ENCODE results near the gene ICE2.

The ICE2 gene

GRCh38 chr15:60390231-60390630 is 88.7 kb downstream of the ICE2 start:
- Histone ChIP-seq H3K9ac (ENCODE audit: low read depth, low read length, poor library complexity) (no peak overlapping the region), H3K79me1 (ENCODE audit: low read depth, low read length) (no peaks in the 10 kb centered on the region), H3K27me3 (ENCODE audit: control insufficient read depth in 3 of 3, insufficient read depth in 3 of 3, low read depth in 1 of 3, low read length in 3 of 3) (peaks cover 0 to 12% (median 0%) of the 10 kb centered on the region in 3 experiments), H3K23ac (ENCODE audit: low read depth, low read length, poor library complexity) (no peak overlapping the region), H4K8ac (ENCODE audit: low read depth, low read length) (no peak overlapping the region), H3K27ac (replicated peaks; ENCODE audit: low read length) (no peak overlapping the region), H2BK12ac (ENCODE audit: low read length) (no peak overlapping the region), H3K9me3 (replicated peaks in 1 of 2; ENCODE audit: control insufficient read depth in 2 of 2, insufficient read depth in 1 of 2, low read depth in 1 of 2, low read length in 2 of 2) (no peaks in the 10 kb centered on the region), H3K36me3 (replicated peaks in 1 of 2; ENCODE audit: control insufficient read depth in 2 of 2, insufficient read depth in 2 of 2, low read length in 2 of 2) (no peaks in the 10 kb centered on the region), H3K4me2 (ENCODE audit: insufficient read depth, low read length, poor library complexity, severe bottlenecking) (no peak overlapping the region), H2BK15ac (ENCODE audit: low read length) (no peak overlapping the region), H2AFZ (ENCODE audit: low read length) (no peak overlapping the region), H2AK5ac (ENCODE audit: low read depth, low read length) (no peak overlapping the region), H3K18ac (ENCODE audit: low read length) (no peak overlapping the region), H2BK5ac (ENCODE audit: low read length) (no peak overlapping the region), H3K4ac (ENCODE audit: low read length) (no peak overlapping the region), H4K91ac (ENCODE audit: low read depth, low read length, poor library complexity) (no peak overlapping the region), H2BK120ac (ENCODE audit: low read depth, low read length) (no peak overlapping the region), H3K4me1 (ENCODE audit: control insufficient read depth in 2 of 2, insufficient read depth in 1 of 2, low read depth in 1 of 2, low read length in 2 of 2) (peaks cover 17 to 19% of the 10 kb centered on the region in 2 donors), H3K4me3 (ENCODE audit: low read length in 2 of 2) (no peak overlapping the region), H3K14ac (ENCODE audit: low read length) (no peak overlapping the region)
- no CpG with 5 or more reads among the region's 6 CpGs for WGBS, 2 donors (ENCODE audit: extremely low coverage in 2 of 2, insufficient read length in 2 of 2, insufficient replicate concordance in 1 of 2)
- DNase-seq (ENCODE audit: low spot score): no peak

- no peak overlapping the region for H3K27ac ChIP-seq (replicated peaks; ENCODE audit: low read length)
- no peaks in the 10 kb centered on the region for H3K36me3 ChIP-seq (replicated peaks in 1 of 2; ENCODE audit: control insufficient read depth in 2 of 2, insufficient read depth in 2 of 2, low read length in 2 of 2)
- H3K4me2 ChIP-seq (ENCODE audit: insufficient read depth, low read length, poor library complexity, severe bottlenecking): no peak overlapping the region
- peaks cover 15 to 16% of the 10 kb centered on the region in 2 donors for H3K4me1 ChIP-seq (ENCODE audit: control insufficient read depth in 2 of 2, insufficient read depth in 1 of 2, low read depth in 1 of 2, low read length in 2 of 2)
- H3K18ac ChIP-seq (ENCODE audit: low read length): no peak overlapping the region
- H3K4me3 ChIP-seq (ENCODE audit: low read length in 2 of 2): no peak overlapping the region
- H2BK15ac ChIP-seq (ENCODE audit: low read length): no peak overlapping the region
- no peak overlapping the region for H3K23ac ChIP-seq (ENCODE audit: low read depth, low read length, poor library complexity)
- no peak overlapping the region for H2AK5ac ChIP-seq (ENCODE audit: low read depth, low read length)
- H4K8ac ChIP-seq (ENCODE audit: low read depth, low read length): no peak overlapping the region
- H3K9me3 ChIP-seq (replicated peaks in 1 of 2; ENCODE audit: control insufficient read depth in 2 of 2, insufficient read depth in 1 of 2, low read depth in 1 of 2, low read length in 2 of 2): no peaks in the 10 kb centered on the region
- no peak overlapping the region for H2BK5ac ChIP-seq (ENCODE audit: low read length)
- peaks cover 0 to 12% (median 0%) of the 10 kb centered on the region in 3 experiments for H3K27me3 ChIP-seq (ENCODE audit: control insufficient read depth in 3 of 3, insufficient read depth in 3 of 3, low read depth in 1 of 3, low read length in 3 of 3)
- no peak overlapping the region for H2BK12ac ChIP-seq (ENCODE audit: low read length)
- WGBS, 2 donors (ENCODE audit: extremely low coverage in 2 of 2, insufficient read length in 2 of 2, insufficient replicate concordance in 1 of 2): no CpG with 5 or more reads among the region's 8 CpGs
- H3K14ac ChIP-seq (ENCODE audit: low read length): no peak overlapping the region
- no peak overlapping the region for H2BK120ac ChIP-seq (ENCODE audit: low read depth, low read length)
- no peak overlapping the region for H3K4ac ChIP-seq (ENCODE audit: low read length)
- H3K9ac ChIP-seq (ENCODE audit: low read depth, low read length, poor library complexity): no peak overlapping the region
- no peak overlapping the region for H2AFZ ChIP-seq (ENCODE audit: low read length)
- H3K79me1 ChIP-seq (ENCODE audit: low read depth, low read length): no peaks in the 10 kb centered on the region
- DNase-seq (ENCODE audit: low spot score): no peak
- H4K91ac ChIP-seq (ENCODE audit: low read depth, low read length, poor library complexity): no peak overlapping the region
Observed at GRCh38 chr15:60389261-60390077, 89.5 kb downstream of the ICE2 start.

DNA sequence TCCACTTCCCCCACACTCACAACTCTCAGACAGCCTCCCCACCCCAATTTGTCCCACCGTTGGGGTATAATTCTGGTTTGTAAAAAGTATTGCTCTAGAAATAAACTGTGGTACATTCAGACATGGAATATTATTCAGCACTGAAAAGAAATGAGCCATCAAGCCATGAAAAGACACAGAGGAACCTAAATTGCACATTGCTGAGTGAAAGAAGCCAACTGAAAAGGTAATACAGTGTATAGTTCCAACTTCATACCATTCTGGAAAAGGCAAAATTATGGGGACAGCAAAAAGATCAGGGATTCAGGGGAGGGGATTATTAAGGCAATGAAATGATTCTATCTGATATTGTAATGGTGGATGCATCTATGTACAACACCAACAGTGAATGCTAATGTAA is 91.6 kb downstream of the ICE2 start:
- Histone ChIP-seq H3K9ac (ENCODE audit: low read depth, low read length, poor library complexity) (no peak overlapping the region), H3K79me1 (ENCODE audit: low read depth, low read length) (no peaks in the 10 kb centered on the region), H3K36me3 (replicated peaks in 1 of 2; ENCODE audit: control insufficient read depth in 2 of 2, insufficient read depth in 2 of 2, low read length in 2 of 2) (no peaks in the 10 kb centered on the region), H3K27me3 (ENCODE audit: control insufficient read depth in 3 of 3, insufficient read depth in 3 of 3, low read depth in 1 of 3, low read length in 3 of 3) (peaks cover 0 to 9% (median 0%) of the 10 kb centered on the region in 3 experiments), H3K14ac (ENCODE audit: low read length) (no peak overlapping the region), H3K27ac (replicated peaks; ENCODE audit: low read length) (no peak overlapping the region), H2BK5ac (ENCODE audit: low read length) (no peak overlapping the region), H3K18ac (ENCODE audit: low read length) (no peak overlapping the region), H2AK5ac (ENCODE audit: low read depth, low read length) (no peak overlapping the region), H4K91ac (ENCODE audit: low read depth, low read length, poor library complexity) (no peak overlapping the region), H2BK12ac (ENCODE audit: low read length) (no peak overlapping the region), H2BK15ac (ENCODE audit: low read length) (no peak overlapping the region), H3K4me3 (ENCODE audit: low read length in 2 of 2) (no peak overlapping the region), H3K4me1 (ENCODE audit: control insufficient read depth in 2 of 2, insufficient read depth in 1 of 2, low read depth in 1 of 2, low read length in 2 of 2) (peaks cover 7% of the 10 kb centered on the region in 2 donors), H2BK120ac (ENCODE audit: low read depth, low read length) (no peak overlapping the region), H2AFZ (ENCODE audit: low read length) (no peak overlapping the region), H3K9me3 (replicated peaks in 1 of 2; ENCODE audit: control insufficient read depth in 2 of 2, insufficient read depth in 1 of 2, low read depth in 1 of 2, low read length in 2 of 2) (no peaks in the 10 kb centered on the region), H3K4me2 (ENCODE audit: insufficient read depth, low read length, poor library complexity, severe bottlenecking) (no peak overlapping the region), H4K8ac (ENCODE audit: low read depth, low read length) (no peak overlapping the region), H3K4ac (ENCODE audit: low read length) (no peak overlapping the region), H3K23ac (ENCODE audit: low read depth, low read length, poor library complexity) (no peak overlapping the region)
- no CpG with 5 or more reads among the region's 1 CpG for WGBS, 2 donors (ENCODE audit: extremely low coverage in 2 of 2, insufficient read length in 2 of 2, insufficient replicate concordance in 1 of 2)
- DNase-seq (ENCODE audit: low spot score): no peak

DNA sequence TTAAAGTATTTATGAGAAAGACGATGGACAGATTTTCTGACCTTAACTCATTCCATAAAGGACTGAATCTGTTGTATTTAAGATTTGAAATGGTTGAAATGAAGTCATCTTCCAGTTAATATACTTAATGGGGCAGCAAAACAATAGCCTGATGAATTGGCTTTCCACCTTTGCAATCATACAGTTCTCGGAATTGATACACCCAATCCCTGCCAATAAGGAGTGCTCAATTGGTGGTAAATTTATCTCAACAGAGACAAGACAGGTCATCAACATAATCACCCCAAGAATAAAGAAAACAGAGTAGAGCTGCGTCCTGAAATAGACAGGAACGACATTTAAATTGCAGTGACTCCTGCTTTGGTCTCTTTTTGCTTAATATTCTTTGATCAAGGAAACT is 92.3 kb downstream of the ICE2 start:
- H3K4me2 ChIP-seq (ENCODE audit: insufficient read depth, low read length, poor library complexity, severe bottlenecking): no peak overlapping the region
- H3K4ac ChIP-seq (ENCODE audit: low read length): no peak overlapping the region
- H2AK5ac ChIP-seq (ENCODE audit: low read depth, low read length): no peak overlapping the region
- H3K23ac ChIP-seq (ENCODE audit: low read depth, low read length, poor library complexity): no peak overlapping the region
- no peak overlapping the region for H4K8ac ChIP-seq (ENCODE audit: low read depth, low read length)
- no peak overlapping the region for H2BK120ac ChIP-seq (ENCODE audit: low read depth, low read length)
- H2AFZ ChIP-seq (ENCODE audit: low read length): no peak overlapping the region
- peaks cover 0 to 9% (median 0%) of the 10 kb centered on the region in 3 experiments for H3K27me3 ChIP-seq (ENCODE audit: control insufficient read depth in 3 of 3, insufficient read depth in 3 of 3, low read depth in 1 of 3, low read length in 3 of 3)
- H3K9ac ChIP-seq (ENCODE audit: low read depth, low read length, poor library complexity): no peak overlapping the region
- H2BK12ac ChIP-seq (ENCODE audit: low read length): no peak overlapping the region
- WGBS, 2 donors (ENCODE audit: extremely low coverage in 2 of 2, insufficient read length in 2 of 2, insufficient replicate concordance in 1 of 2): no CpG with 5 or more reads among the region's 4 CpGs
- no peak overlapping the region for H3K27ac ChIP-seq (replicated peaks; ENCODE audit: low read length)
- H3K14ac ChIP-seq (ENCODE audit: low read length): no peak overlapping the region
- no peaks in the 10 kb centered on the region for H3K36me3 ChIP-seq (replicated peaks in 1 of 2; ENCODE audit: control insufficient read depth in 2 of 2, insufficient read depth in 2 of 2, low read length in 2 of 2)
- H3K4me1 ChIP-seq (ENCODE audit: control insufficient read depth in 2 of 2, insufficient read depth in 1 of 2, low read depth in 1 of 2, low read length in 2 of 2): peaks cover 3 to 4% of the 10 kb centered on the region in 2 donors
- H4K91ac ChIP-seq (ENCODE audit: low read depth, low read length, poor library complexity): no peak overlapping the region
- no peak overlapping the region for H2BK15ac ChIP-seq (ENCODE audit: low read length)
- no peaks in the 10 kb centered on the region for H3K9me3 ChIP-seq (replicated peaks in 1 of 2; ENCODE audit: control insufficient read depth in 2 of 2, insufficient read depth in 1 of 2, low read depth in 1 of 2, low read length in 2 of 2)
- DNase-seq (ENCODE audit: low spot score): no peak
- no peak overlapping the region for H3K4me3 ChIP-seq (ENCODE audit: low read length in 2 of 2)
- no peaks in the 10 kb centered on the region for H3K79me1 ChIP-seq (ENCODE audit: low read depth, low read length)
- H3K18ac ChIP-seq (ENCODE audit: low read length): no peak overlapping the region
- no peak overlapping the region for H2BK5ac ChIP-seq (ENCODE audit: low read length)

Measured in neuronal stem cell (in vitro differentiated cells).